GM18868 (cell line): ENCODE data around the gene USF1.
"Not testable (repeated sequence)": the region's sequence is repeated elsewhere in the genome, so short reads cannot be mapped to it uniquely, and the experiment has no call there.

Experiments used
- ATAC-seq: cut with Tn5 transposase; IDR thresholded peaks from one replicate; pipeline ENCODE4 v1.9.1; 2021; ENCODE audit warnings: mild to moderate bottlenecking, moderate library complexity; ENCODE audit not compliant: unreplicated experiment

The USF1 gene

GRCh38 chr1:160992036-160992435 is 53.7 kb downstream of the USF1 start:
- ATAC-seq, result not testable (repeated sequence)
